HG03064 (cell line): Measurements from ENCODE around the gene SLC7A6OS.

Experiments used
- ATAC-seq: cut with Tn5 transposase; IDR thresholded peaks from one replicate; pipeline ENCODE4 v1.9.1; 2021; ENCODE audit warnings: low read depth; ENCODE audit not compliant: unreplicated experiment

The SLC7A6OS gene

GRCh38 chr16:68257906-68258800 is 52.6 kb downstream of the SLC7A6OS start:
- peak; percentile 11 for ATAC-seq

GRCh38 chr16:68257251-68257905 is 53.4 kb downstream of the SLC7A6OS start:
- ATAC-seq = peak; percentile 54

- no peak for ATAC-seq
These were observed 55.0 kb downstream of the SLC7A6OS start for GRCh38 chr16:68255712-68256111.

GRCh38 chr16:68253721-68254120 is 57.0 kb downstream of the SLC7A6OS start:
- ATAC-seq = no peak

DNA sequence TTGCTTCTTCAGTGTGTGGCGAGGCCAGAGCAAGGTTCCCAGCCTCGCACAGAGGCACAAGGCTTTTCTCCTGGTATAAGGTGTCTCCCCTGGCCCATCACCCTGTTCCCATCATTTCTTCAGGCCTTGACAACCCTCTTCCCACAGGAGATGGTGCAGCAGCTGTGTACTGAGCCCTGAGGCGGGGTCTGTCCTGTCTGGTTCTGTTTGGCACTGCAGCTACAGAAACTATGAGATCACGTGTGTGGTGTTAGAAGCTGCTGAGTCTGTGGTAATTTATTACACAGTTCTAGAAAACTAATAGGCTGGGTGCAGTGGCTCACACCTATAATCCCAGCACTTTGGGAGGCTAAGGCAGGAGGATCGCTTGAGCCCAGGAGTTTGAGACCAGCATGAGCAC is 58.4 kb downstream of the SLC7A6OS start:
- no peak for ATAC-seq

DNA sequence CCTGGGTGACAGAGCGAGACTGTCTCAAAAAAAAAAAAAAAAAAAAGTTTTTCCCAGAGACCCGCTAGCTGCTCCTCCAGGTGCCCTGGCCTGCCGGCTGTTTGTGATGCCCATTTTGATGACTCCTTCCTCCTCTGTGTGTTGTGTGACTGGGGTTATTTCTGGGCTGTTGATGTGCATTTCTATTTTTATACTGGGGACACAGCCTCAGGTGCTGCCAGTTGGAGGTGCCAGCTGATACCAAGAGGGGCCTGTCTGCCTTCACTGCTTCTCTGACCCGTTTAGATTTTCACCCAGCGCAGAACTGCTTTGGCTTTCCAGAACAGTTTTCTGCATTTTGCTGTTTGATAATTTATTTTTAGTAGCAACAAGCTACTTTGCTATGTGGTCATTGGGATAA is 58.9 kb downstream of the SLC7A6OS start:
- no peak for ATAC-seq

GRCh38 chr16:68250951-68251350 is 59.8 kb downstream of the SLC7A6OS start:
- ATAC-seq = no peak

- ATAC-seq = no peak
These were observed 61.4 kb downstream of the SLC7A6OS start for GRCh38 chr16:68249371-68249770.
